GM12891 (cell line): Measurements from ENCODE around the gene IRS4.

Experiments
- PAX5 ChIP-seq: IDR thresholded peaks from 2 replicates; pipeline ENCODE4 v1.6.1; 2011; ENCODE audit warnings: low read length, moderate library complexity, mild to moderate bottlenecking; ENCODE audit not compliant: insufficient read depth, severe bottlenecking
- POLR2A ChIP-seq: IDR thresholded peaks from 2 replicates; pipeline ENCODE4 v1.6.1; 2011; ENCODE audit warnings: low read depth, low read length, control low read depth
- POLR2AphosphoS5 ChIP-seq: IDR thresholded peaks from 2 replicates; pipeline ENCODE4 v1.6.1; 2011; ENCODE audit warnings: low read depth, low read length, control low read depth
- TAF1 ChIP-seq: IDR thresholded peaks from 2 replicates; pipeline ENCODE4 v1.6.1; 2011; ENCODE audit warnings: low read depth, low read length, control low read depth

DNA sequence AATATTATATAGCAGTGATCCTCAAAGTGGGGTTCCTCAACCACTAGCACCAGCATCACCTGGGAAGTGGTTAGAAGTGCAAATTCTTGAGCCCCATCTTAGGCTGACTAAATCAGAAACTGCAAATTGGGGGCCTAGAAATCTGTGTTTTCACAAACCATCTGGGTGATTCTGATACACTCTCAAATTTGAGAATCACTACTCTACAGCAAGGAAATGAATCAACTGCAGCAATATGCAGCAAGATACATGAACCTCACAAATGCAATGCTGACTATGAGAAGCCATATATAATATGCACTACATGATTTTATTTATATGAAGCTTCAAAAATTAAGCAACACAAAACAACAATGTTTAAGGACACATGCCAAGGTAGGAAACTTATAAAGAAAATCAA, 36.2 kb upstream of the IRS4 start:
- TF ChIP-seq POLR2AphosphoS5 (no peak), TAF1 (no peak), PAX5 (no peak), POLR2A (no peak)
